K562 (cell line): ENCODE measurements around the gene TAF7L.
"Not testable (repeated sequence)": the region's sequence is repeated elsewhere in the genome, so short reads cannot be mapped to it uniquely, and the experiment has no call there.

Source experiments
- CEBPZ ChIP-seq: fragments of 150-350 bp; IDR thresholded peaks from 2 replicates; pipeline ENCODE4 v1.6.1; 2014; ENCODE audit warnings: low read depth, mild to moderate bottlenecking, low read length, borderline replicate concordance
- HDAC2 ChIP-seq: fragments of 450-650 bp; IDR thresholded peaks from 2 replicates; pipeline ENCODE4 v1.6.1; 2016; ENCODE audit warnings: mild to moderate bottlenecking
- MYNN ChIP-seq, 2 experiments: sonication (generic); formaldehyde crosslinking in 1 of 2; IDR thresholded peaks; 2 replicates each; pipeline versions ENCODE4 v1.5.0 to v1.6.1; 2016 to 2020; ENCODE audit warnings: antibody characterized with exemption in 1 of 2, missing genetic modification reagents in 1 of 2

- not testable (repeated sequence) for TF ChIP-seq HDAC2; CEBPZ; MYNN (IDR thresholded peaks at IDR 0.05); MYNN (CRISPR knock-in tag; IDR thresholded peaks at IDR 0.05)
Observed at GRCh38 chrX:101334310-101334709, 43.2 kb upstream of the TAF7L start.
